GM08714 (cell line): ENCODE data around the gene DPF3.

Experiments
- H3K4me3 ChIP-seq: fragments of 200-500 bp; sonication (Bioruptor generic); 2 replicates; pipeline ENCODE4 v1.5.1; 2014; ENCODE audit warnings: mild to moderate bottlenecking, low read length, inconsistent platforms
- ZNF274 ChIP-seq: IDR thresholded peaks from 2 replicates; pipeline ENCODE4 v1.6.1; 2012; ENCODE audit warnings: mild to moderate bottlenecking, low read depth, low read length

DPF3 gene

GRCh38 chr14:72850360-72850759, 43.5 kb downstream of the DPF3 start:
- no peak overlapping the region for H3K4me3 ChIP-seq
- TF ChIP-seq ZNF274 = no peak

GRCh38 chr14:72849222-72849621, 44.7 kb downstream of the DPF3 start:
- H3K4me3 ChIP-seq = no peak overlapping the region
- no peak for TF ChIP-seq ZNF274

GRCh38 chr14:72847721-72848120, 46.2 kb downstream of the DPF3 start:
- no peak overlapping the region for H3K4me3 ChIP-seq
- no peak for TF ChIP-seq ZNF274

- no peak for TF ChIP-seq ZNF274
- H3K4me3 ChIP-seq = no peak overlapping the region
These were observed 48.2 kb downstream of the DPF3 start for GRCh38 chr14:72845683-72846082.

- no peak for TF ChIP-seq ZNF274
- no peak overlapping the region for H3K4me3 ChIP-seq
These were observed 48.7 kb downstream of the DPF3 start for GRCh38 chr14:72845196-72845595.

GRCh38 chr14:72844524-72844923, 49.4 kb downstream of the DPF3 start:
- H3K4me3 ChIP-seq = no peak overlapping the region
- TF ChIP-seq ZNF274 = no peak

- no peak for TF ChIP-seq ZNF274
- no peak overlapping the region for H3K4me3 ChIP-seq
These were observed 53.9 kb downstream of the DPF3 start for GRCh38 chr14:72839753-72840607.

- TF ChIP-seq ZNF274 = no peak
These were observed 54.5 kb downstream of the DPF3 start for GRCh38 chr14:72839351-72839750.

GRCh38 chr14:72836085-72836484, 57.8 kb downstream of the DPF3 start:
- H3K4me3 ChIP-seq = no peak overlapping the region
- no peak for TF ChIP-seq ZNF274

More at GRCh38 chr14:72839351-72839750, 54.5 kb downstream of the DPF3 start:
- H3K4me3 ChIP-seq = no peak overlapping the region

- TF ChIP-seq ZNF274 = no peak
- no peak overlapping the region for H3K4me3 ChIP-seq
These were observed 60.7 kb downstream of the DPF3 start for GRCh38 chr14:72833174-72833573.

GRCh38 chr14:72830786-72831594, 62.9 kb downstream of the DPF3 start:
- TF ChIP-seq ZNF274 = no peak
- H3K4me3 ChIP-seq = no peak overlapping the region

GRCh38 chr14:72830356-72830755, 63.5 kb downstream of the DPF3 start:
- no peak overlapping the region for H3K4me3 ChIP-seq
- no peak for TF ChIP-seq ZNF274

- TF ChIP-seq ZNF274 = no peak
- H3K4me3 ChIP-seq = no peak overlapping the region
These were observed 65.3 kb downstream of the DPF3 start for GRCh38 chr14:72828604-72829003.

- H3K4me3 ChIP-seq = no peak overlapping the region
- no peak for TF ChIP-seq ZNF274
These were observed 67.9 kb downstream of the DPF3 start for GRCh38 chr14:72826039-72826438.

GRCh38 chr14:72825486-72825885, 68.4 kb downstream of the DPF3 start:
- H3K4me3 ChIP-seq = no peak overlapping the region
- no peak for TF ChIP-seq ZNF274
